GM12874 (cell line): ENCODE measurements around the gene SESN1.

ENCODE experiments used
- TF ChIP-seq, protein P1 (sequence below): IDR thresholded peaks from 2 replicates; pipeline ENCODE4 v1.5.1; 2011; ENCODE audit warnings: low read depth, mild to moderate bottlenecking, control low read depth, low read length, moderate library complexity; ENCODE audit not compliant: insufficient read depth

SESN1 gene

DNA sequence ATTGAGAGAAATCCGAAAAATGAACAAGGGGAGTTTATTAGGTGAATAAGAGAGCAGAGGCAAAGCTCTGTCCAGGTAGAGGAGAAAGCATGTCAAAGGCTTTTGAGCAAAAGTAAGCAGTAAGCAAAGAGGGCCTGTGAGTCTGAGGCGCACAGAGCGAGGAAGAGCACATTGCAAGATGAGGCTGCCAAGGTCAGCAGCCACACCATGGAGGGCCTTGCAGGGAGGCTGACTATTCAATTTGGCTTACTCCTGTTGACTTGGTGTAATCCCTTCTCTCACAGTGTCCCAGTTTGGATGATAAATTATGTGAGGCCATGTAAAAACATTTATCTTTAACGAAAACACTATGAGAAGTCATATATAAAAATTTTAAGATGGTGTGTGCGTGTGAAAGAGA is 32.4 kb downstream of the SESN1 start:
- TF ChIP-seq, protein P1, sequence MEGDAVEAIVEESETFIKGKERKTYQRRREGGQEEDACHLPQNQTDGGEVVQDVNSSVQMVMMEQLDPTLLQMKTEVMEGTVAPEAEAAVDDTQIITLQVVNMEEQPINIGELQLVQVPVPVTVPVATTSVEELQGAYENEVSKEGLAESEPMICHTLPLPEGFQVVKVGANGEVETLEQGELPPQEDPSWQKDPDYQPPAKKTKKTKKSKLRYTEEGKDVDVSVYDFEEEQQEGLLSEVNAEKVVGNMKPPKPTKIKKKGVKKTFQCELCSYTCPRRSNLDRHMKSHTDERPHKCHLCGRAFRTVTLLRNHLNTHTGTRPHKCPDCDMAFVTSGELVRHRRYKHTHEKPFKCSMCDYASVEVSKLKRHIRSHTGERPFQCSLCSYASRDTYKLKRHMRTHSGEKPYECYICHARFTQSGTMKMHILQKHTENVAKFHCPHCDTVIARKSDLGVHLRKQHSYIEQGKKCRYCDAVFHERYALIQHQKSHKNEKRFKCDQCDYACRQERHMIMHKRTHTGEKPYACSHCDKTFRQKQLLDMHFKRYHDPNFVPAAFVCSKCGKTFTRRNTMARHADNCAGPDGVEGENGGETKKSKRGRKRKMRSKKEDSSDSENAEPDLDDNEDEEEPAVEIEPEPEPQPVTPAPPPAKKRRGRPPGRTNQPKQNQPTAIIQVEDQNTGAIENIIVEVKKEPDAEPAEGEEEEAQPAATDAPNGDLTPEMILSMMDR, result no peak

DNA sequence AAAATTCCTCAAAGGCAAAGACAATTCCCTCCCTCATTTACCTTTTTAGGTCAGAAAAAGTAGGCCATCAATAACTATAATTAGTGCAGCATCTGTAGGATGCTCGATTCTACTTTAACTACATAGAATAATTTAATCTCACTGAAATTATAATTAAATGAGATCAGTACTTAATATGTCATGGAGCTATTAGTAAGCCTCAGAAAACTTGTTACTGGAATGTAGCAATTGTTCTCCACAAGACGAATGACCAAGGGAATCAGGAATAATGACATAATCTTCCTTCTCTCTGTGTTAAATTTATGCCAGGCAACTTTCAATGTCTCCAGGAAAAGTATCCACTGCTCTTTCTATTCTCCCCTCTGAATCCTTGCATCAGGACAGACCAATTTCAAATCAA is 34.1 kb downstream of the SESN1 start:
- TF ChIP-seq, protein P1, result no peak

DNA sequence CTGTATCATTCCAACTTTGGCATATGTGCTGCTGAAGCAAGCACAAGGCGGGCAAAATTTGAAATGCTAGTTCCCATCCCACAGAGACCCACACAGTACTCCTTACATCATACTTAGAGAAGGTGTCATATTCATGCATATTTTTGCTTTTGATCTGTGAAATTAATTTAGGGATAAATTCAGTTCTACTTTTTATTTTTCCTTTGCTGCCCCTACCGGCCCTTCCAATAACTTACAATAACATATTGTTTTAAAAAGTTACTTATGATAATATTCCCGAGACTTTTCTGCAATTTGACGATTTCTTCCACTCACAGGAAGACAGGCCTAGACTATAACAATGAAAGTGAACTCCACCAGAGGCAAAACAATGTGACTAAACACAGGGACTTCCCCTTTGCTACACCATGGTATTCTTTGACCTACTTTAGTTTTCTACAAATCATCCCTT is 35.0 kb downstream of the SESN1 start:
- TF ChIP-seq, protein P1, result no peak

DNA sequence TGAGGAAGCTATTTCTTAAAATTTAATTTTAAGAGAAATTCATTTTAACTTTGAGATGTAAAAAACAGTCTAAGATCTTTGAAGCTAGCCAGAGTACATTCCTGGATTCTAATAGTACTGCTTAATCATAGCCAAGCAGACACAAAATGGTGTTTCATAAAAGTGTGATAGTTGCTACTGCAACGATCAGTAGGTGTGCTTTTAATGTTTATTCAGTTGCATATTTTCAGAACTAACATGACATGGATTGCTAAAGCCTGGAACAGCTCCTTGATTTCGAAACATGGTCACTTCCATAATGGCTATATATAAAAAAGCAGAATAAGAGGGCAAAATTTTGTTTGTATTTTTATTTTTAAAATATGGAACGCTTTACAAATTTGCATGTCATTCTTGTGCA is 35.5 kb downstream of the SESN1 start:
- TF ChIP-seq, protein P1, result no peak

DNA sequence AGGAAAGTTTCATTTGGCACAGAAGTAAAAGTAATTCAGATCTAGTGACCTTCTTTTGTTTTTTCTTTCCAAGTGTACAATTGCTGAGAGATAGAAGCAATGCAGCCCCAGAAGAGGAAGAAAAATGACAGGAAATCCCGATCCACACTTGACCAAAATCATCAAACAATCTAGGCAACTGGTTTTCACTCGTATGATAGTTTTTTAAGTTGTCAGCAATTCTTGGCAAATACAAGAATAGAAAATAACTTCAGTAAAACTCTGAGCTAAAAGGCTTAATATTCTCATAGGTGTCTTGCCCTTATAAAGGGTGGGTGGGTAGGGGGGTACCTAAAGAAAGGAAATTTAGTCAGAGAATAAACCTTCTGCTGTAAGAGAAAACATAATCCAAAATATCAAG is 36.0 kb downstream of the SESN1 start:
- TF ChIP-seq, protein P1, result no peak

DNA sequence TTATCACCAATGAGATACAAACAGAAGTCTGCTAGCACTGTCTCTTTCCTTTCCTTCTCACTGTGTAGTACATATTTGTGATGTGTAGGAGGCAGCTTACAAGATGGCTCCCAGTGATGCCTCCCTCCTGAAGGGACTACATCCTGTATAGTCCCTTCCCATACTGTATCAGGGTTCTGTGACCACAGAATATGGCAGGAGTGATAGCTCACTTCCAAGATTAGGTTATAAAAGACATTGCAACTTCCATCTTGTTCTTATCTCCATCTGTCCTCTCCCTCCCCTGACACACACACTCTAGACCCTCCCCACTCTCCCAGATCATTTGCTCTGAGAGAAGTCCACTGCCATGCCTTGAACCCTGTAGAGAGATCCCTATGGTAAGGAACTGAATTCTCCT is 38.0 kb downstream of the SESN1 start:
- TF ChIP-seq, protein P1, result no peak

DNA sequence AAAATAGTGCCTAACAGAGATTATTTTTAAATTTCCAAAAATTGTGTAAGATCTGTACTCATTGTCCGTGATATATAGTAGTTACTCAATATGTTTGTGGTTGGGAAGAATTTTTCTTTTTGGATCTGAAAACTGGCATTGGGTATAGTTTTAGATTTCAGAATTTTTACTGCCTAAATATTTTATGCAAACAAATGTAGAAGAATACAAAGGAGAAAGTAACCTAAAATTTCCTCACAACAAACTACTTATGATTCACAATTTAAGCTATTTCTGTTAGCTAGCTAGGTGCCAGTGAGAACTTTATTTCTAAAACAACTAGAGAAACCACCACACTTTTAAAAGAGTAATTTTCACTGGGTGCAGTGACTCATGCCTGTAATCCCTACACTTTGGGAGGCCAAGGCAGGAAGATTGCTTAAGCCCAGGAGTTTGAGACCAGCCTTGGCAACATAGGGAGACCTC is 38.8 kb downstream of the SESN1 start:
- TF ChIP-seq, protein P1, result no peak
